GM12878 (cell line): ENCODE results near the gene TP53I11. TPM values are rescaled to one million over a fixed set of nuclear protein-coding genes. Genes with fewer than 3 reads are reported as not detected.

ENCODE experiments used
- ATAC-seq: fragments of 200-7000 bp; cut with Tn5 transposase; 3 replicates; pipeline ENCODE4 v1.9.1; 2020; ENCODE audit warnings: mild to moderate bottlenecking, moderate library complexity
- BruUV-seq: library from RNA; stranded (reverse); fragments of 400-500 nt; replicated peaks from 2 replicates; lab custom pipeline; 2021; lab: Mats Ljungman, UMichigan
- CTCF ChIA-PET: fragments of 300-600 bp; sonication (Branson Sonifier 250); formaldehyde crosslinking; extraction: SDS; loops from one replicate; lab custom pipeline; 2021; ENCODE audit warnings: inconsistent platforms; lab: Yijun Ruan, JAX
- POLR2A ChIA-PET: fragments of 350-600 bp; formaldehyde crosslinking; extraction: SDS; loops from one replicate; lab custom pipeline; 2021; ENCODE audit warnings: inconsistent platforms; lab: Charles Lee
- RAD21 ChIA-PET: fragments of 300-600 bp; sonication (Branson Sonifier 250); formaldehyde crosslinking; loops from one replicate; lab custom pipeline; 2023; ENCODE audit warnings: antibody characterized with exemption; ENCODE audit not compliant: unreplicated experiment; lab: Charles Lee
- SMC1A ChIA-PET: fragments of 300-600 bp; sonication (Branson Sonifier 250); formaldehyde crosslinking; loops from one replicate; lab custom pipeline; 2023; ENCODE audit not compliant: unreplicated experiment, uncharacterized antibody; lab: Charles Lee
- DNase-seq: peaks from one replicate; pipeline ENCODE4 v3.0.0-alpha.2; 2011; ENCODE audit warnings: low read depth, low spot score
- FAIRE-seq: peaks from 3 replicates; lab custom pipeline; 2011; peaks lifted over from hg19 to GRCh38; lab: Jason Lieb, UNC
- H2AFZ ChIP-seq: 2 replicates; pipeline ENCODE4 v1.6.0; 2011; ENCODE audit warnings: low read depth, low read length, control low read depth; ENCODE audit not compliant: control insufficient read depth
- H3K27ac ChIP-seq: 2 replicates; pipeline ENCODE4 v1.5.1; 2011; ENCODE audit warnings: control low read depth; ENCODE audit not compliant: control insufficient read depth, insufficient read depth
- H3K27me3 ChIP-seq, 2 experiments: replicated peaks in 1 of 2; 2 replicates each; pipeline versions ENCODE4 v1.6.0 to v1.6.1; 2011; ENCODE audit warnings: low read length in 1 of 2; ENCODE audit not compliant: control insufficient read depth in 2 of 2, insufficient read depth in 2 of 2
- H3K36me3 ChIP-seq, 2 experiments: 2 replicates each; pipeline ENCODE4 v1.5.1; 2011; ENCODE audit warnings: low read length in 1 of 2; ENCODE audit not compliant: control insufficient read depth in 2 of 2, insufficient read depth in 2 of 2
- H3K4me1 ChIP-seq: 2 replicates; pipeline ENCODE4 v1.6.1; 2011; ENCODE audit warnings: mild to moderate bottlenecking, low read length, moderate library complexity, mixed read lengths; ENCODE audit not compliant: control insufficient read depth, insufficient read depth
- H3K4me2 ChIP-seq: 2 replicates; pipeline ENCODE4 v1.6.0; 2011; ENCODE audit warnings: control low read depth; ENCODE audit not compliant: control insufficient read depth, insufficient read depth
- H3K4me3 ChIP-seq: fragments of 200-600 bp; sonication (generic); 2 replicates; pipeline ENCODE4 v1.5.1; 2016
- H3K79me2 ChIP-seq: 2 replicates; pipeline ENCODE4 v1.6.0; 2011; ENCODE audit warnings: low read length; ENCODE audit not compliant: control insufficient read depth, insufficient read depth
- H3K9ac ChIP-seq: 2 replicates; pipeline ENCODE4 v1.8.0; 2011; ENCODE audit warnings: low read length, control low read depth, mixed read lengths; ENCODE audit not compliant: control insufficient read depth, insufficient read depth
- H3K9me3 ChIP-seq: replicated peaks from 3 replicates; pipeline ENCODE4 v1.5.1; 2011; ENCODE audit warnings: mild to moderate bottlenecking, low read length; ENCODE audit not compliant: control insufficient read depth, insufficient read depth
- H4K20me1 ChIP-seq: 2 replicates; pipeline ENCODE4 v1.6.0; 2011; ENCODE audit not compliant: control insufficient read depth, insufficient read depth
- BHLHE40 ChIP-seq, 2 experiments: fragments of 450-650 bp in 1 of 2; IDR thresholded peaks; 2 replicates each; pipeline ENCODE4 v1.6.1; 2011 to 2017; ENCODE audit warnings: low read depth in 2 of 2, borderline replicate concordance in 1 of 2, improper control_type of control experiment in 1 of 2, low read length in 1 of 2, mild to moderate bottlenecking in 1 of 2
- E2F8 ChIP-seq: fragments of 450-650 bp; IDR thresholded peaks from 2 replicates; pipeline ENCODE4 v1.6.1; 2018; ENCODE audit warnings: mild to moderate bottlenecking, low read depth, moderate library complexity; ENCODE audit not compliant: partially characterized antibody
- NR2F1 ChIP-seq: fragments of 450-650 bp; conservative IDR thresholded peaks from 2 replicates; pipeline ENCODE4 v1.6.1; 2017; ENCODE audit warnings: mild to moderate bottlenecking
- RB1 ChIP-seq: fragments of 450-650 bp; formaldehyde crosslinking; IDR thresholded peaks from 2 replicates; pipeline ENCODE4 v1.6.1; 2017; ENCODE audit warnings: mild to moderate bottlenecking, borderline replicate concordance
- WGBS: methylation state at CpG from one replicate; pipeline ENCODE4 v1.1.6; 2016; ENCODE audit warnings: low lambda C conversion rate; ENCODE audit not compliant: insufficient replicate concordance, insufficient coverage; ENCODE audit errors: missing lambda C conversion rate; 5-methylcytosine and 5-hydroxymethylcytosine counted together
- in situ Hi-C: fragments of 300-500 bp; cut with MboI; formaldehyde crosslinking; loops from 9 replicates; pipeline ENCODE4 v1.14.3; 2018; ENCODE audit warnings: mixed read lengths
- intact Hi-C: fragments of 100-400 bp; cut with micrococcal nuclease; formaldehyde crosslinking; loops from one replicate; pipeline ENCODE4 v1.14.2; 2022; ENCODE audit not compliant: unreplicated experiment
- polyA plus RNA-seq, 11 experiments: library from polyadenylated mRNA; depleted of rRNA in 4 of 11; unstranded in 6 of 11; stranded (reverse) in 5 of 11; fragments of >200 nt; fragmentation: Nextera tagmentation in 4 of 11; fragmentation: Illumina TruSeq in 1 of 11; extraction: Ambion mirVana in 4 of 11; extraction: Trizol in 1 of 11; gene quantifications; 1 replicate in 1 of 11; 2 replicates in 10 of 11; pipeline versions ENCODE4 v1.2.1 to v1.2.3, GENCODE V29; 2011 to 2016; ENCODE audit warnings: inconsistent platforms in 2 of 11, missing spikeins in 2 of 11, low read depth in 1 of 11
- total RNA-seq, 4 experiments: library from RNA; depleted of rRNA in 3 of 4; stranded (reverse); fragments of >200 nt in 3 of 4; fragmentation: Illumina TruSeq in 1 of 4; extraction: Trizol in 1 of 4; gene quantifications; 2 replicates each; pipeline versions ENCODE4 v1.2.1 to v1.2.3, GENCODE V29; 2013 to 2021

TP53I11 gene
- total and polyA plus RNA-seq, 10 of the 15 experiments (the other 5 are each of a cell fraction or from before 2014, with no cell fraction given) = 0.03 to 0.28 (median 0.17) TPM; not detected in 3

GRCh38 chr11:44934735-44935250 is 15.9 kb downstream of the TP53I11 start:
- BruUV-seq = no TSS peak
- intact Hi-C loops = no loop called here
- in situ Hi-C loops = loop anchor here (5.0 to 25.0 kb wide), 2 partner anchors 173 to 403 kb away; no protein-coding TSS in a partner anchor

More at GRCh38 chr11:44934735-44935250, 15.9 kb downstream of the TP53I11 start:
- no peak for FAIRE-seq
- no peak overlapping the region for H2AFZ ChIP-seq
- no peaks in the 10 kb centered on the region for H4K20me1 ChIP-seq
- H3K4me3 ChIP-seq = no peak overlapping the region
- CTCF ChIA-PET = interaction anchor here (16.8 kb wide), 1 partner anchor 167 kb away, joined by 571 read pairs; no protein-coding TSS in a partner anchor
- 27% methylated on average over 13 of the region's 13 CpGs for WGBS
- H3K27ac ChIP-seq = no peak overlapping the region
- RAD21 ChIA-PET = no interaction called here
- SMC1A ChIA-PET = interaction anchor here (1.6 to 4.0 kb wide), 2 partner anchors 166 to 169 kb away, joined by 4 to 80 read pairs; no protein-coding TSS in a partner anchor
- no peaks in the 10 kb centered on the region for H3K27me3 ChIP-seq
- no peak overlapping the region for H3K4me2 ChIP-seq
- ATAC-seq = no peak
- no peaks in the 10 kb centered on the region for H3K9me3 ChIP-seq
- TF ChIP-seq NR2F1 (no peak), BHLHE40 (IDR thresholded peaks at IDR 0.05; ENCODE audit: borderline replicate concordance in 1 of 2, low read depth in 2 of 2, low read length in 1 of 2) (no peak), RB1 (no peak), E2F8 (no peak)
- no peaks in the 10 kb centered on the region for H3K4me1 ChIP-seq
- H3K79me2 ChIP-seq = no peaks in the 10 kb centered on the region
- no peak for DNase-seq
- POLR2A ChIA-PET = no interaction called here
- no peak overlapping the region for H3K9ac ChIP-seq
- no peaks in the 10 kb centered on the region for H3K36me3 ChIP-seq
